ENCODE results near the gene SLC10A7.
"Not testable (repeated sequence)": the region's sequence is repeated elsewhere in the genome, so short reads cannot be mapped to it uniquely, and the experiment has no call there.

SLC10A7 gene

DNA sequence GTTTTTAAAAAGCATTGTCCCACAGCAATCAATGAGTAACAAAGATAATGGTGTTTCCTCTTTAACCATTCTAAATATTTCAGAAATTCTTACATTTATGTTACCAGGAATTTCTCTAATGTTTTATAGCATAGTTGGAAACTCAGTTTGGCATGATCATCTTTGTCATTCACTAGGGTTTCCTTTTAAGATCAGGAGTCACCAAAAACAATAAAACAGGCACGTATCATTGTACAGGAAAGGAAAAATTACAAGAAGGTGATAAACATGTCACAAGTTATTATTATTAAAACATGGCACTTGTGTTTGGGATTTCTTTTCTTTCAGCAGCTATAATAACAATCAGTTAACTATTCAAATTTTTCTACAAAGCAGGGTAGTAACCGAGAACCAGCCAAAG, 84.0 kb downstream of the SLC10A7 start:
- no peak for DNase-seq

DNA sequence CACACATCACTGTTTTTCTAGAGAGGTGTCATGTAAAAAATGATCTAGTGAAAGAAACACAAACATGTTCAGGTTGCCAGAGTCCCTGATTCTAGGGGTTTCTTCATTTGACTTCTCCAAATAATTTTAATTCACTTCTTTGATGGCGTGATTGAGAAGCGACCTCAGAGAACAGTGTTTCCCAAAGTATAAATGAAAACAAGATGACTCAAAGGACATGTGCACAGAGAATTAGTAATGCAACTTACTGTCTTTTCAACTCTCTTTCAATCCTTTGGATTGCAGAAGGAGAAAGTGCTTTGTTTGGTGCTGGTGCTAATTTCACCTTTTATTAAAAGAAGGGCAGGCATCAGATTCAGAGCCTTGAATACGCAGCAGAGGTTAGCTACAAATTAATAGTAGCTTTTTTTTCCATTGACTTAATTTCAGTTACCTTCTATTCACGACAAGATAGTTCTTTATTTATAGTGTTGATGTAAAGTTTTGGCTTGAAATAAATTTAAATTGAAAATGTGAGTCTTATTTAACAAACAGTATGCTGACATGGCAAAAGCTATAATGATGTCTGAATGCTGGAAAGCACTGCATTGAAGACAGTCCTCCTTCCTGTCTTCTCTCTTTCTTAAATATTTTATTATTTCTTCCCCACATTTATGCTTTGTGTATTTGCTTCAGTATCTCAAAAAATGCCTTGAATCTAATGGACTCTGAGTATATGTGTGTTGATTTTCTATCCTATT, 85.1 kb downstream of the SLC10A7 start:
- DNase-seq = no peak

DNA sequence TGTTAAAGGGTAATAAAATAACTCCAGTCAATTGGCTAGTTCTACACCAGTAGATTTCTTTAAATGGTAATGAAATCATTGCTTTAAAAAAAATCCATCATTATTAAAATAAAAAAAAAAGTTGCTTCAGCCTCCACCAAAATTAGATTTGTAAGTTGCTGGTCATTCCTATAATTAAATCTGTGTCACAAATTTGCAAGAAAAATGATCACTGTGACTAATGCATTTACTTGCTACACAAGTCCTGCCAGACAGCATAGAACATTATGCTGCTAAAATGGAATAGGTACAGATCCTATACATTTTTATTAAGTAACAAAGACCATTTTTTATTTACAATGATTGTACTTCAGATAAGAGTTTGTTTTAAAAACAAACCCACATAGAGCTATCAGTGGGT, 85.8 kb downstream of the SLC10A7 start:
- DNase-seq = no peak

DNA sequence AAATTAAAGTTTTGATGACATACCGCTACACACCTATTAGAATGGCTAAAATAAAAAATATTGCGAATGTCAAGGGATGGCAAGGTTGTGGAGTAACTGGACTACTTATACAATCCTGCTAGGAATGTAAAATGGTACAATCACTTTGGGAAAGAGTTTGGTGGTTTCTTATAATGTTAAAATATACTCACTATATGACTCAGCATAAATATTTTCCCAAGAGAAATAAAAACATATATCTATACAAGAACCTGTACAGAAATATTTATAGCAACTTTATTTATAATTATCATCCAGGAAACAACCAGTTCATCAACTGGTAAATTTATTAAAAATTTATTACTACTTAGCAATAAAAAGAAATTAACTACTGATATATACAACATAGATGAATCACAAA, 89.7 kb downstream of the SLC10A7 start:
- no peak for DNase-seq

DNA sequence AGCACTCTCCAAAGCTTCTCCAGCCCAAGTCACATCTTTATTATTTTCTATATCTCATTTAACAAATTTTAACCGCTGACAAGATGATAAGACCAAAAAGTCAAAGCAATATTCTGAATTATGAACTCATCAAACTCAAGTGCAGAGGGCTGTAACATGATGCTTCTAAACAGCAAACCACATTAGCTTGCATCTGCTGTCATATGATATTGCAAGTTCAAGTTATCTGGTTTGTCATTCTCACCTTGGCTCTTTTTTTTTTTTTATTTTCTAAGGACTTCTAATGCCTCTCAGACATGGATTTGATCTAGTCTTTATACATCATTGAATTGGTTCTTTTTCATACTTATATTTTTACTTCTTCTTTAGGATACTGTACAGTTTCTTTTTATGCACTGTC, 93.4 kb downstream of the SLC10A7 start:
- no peak for DNase-seq

DNA sequence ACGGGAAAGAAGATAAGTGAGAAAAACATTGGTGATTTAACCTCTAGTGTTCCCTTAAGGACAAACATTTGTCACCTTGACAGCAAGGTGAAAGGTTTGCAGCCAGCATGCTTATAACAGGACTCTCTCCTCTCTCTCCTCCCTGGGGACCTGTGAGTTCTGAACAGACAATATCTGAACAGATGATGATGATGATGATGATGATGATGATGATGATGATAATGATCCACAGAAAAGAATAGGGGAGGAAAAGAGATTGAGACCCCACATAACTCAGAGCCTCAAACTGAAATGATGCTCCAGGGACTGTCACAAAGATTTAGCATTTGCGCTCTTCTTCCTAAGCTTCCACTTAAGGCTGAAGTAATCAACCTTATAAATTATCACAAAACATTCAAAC, 103.9 kb downstream of the SLC10A7 start:
- no peak for DNase-seq

DNA sequence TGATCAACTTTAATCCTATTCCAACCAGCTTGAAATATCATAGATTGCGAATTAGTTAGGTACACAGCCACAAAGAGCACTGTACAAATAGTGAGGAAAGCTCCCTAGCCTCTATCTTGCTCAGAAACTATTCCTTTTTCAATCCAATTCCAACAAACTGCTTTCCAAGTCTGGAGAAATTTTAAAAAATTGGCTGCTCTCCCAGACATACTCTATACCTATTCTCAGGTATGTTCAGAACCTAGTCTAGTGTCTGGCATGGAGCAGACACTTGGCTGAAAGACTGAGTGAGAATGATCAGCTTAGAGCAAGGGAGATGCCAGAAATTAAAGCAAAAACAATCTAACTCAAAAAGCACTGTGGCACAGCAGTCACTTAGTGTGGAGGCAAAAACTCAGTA, 105.9 kb downstream of the SLC10A7 start:
- no peak for DNase-seq

DNA sequence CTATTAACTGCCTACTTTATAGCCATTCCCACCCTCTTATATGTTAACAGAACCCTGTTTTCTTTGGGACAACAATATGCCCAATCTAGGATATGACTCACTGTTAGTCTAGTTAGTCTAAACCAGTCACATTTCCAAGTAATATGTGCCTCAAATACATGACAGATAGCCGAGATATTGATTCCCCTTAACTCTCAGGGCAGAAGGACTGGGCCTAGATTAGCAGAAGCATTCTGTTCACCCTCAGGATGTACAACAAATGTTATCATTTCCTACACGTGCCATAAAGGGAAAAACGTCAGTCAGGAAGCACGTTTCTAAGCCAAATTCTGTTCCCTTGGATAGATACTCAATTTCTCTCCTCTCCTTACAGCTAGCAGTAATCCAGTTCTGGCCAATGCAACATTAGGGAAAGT, 114.1 kb downstream of the SLC10A7 start:
- no peak for DNase-seq

DNA sequence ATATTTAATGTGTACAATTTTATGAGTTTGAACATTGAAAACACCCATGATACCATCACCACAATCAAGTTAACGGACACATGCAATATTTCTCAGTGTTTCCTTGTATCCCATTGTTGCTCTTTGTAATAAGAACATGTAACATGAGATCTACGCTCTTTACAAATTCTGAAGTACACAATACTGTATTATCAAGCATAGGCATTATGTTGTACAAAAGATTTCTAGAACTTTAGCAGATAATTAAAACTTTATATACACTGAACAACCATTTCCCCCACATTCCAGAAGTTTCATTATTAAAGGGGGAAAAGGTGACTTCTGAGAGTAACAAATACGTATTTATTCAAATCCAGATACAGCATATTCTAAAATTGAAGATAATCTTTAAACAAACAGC, 114.5 kb downstream of the SLC10A7 start:
- no peak for DNase-seq

DNA sequence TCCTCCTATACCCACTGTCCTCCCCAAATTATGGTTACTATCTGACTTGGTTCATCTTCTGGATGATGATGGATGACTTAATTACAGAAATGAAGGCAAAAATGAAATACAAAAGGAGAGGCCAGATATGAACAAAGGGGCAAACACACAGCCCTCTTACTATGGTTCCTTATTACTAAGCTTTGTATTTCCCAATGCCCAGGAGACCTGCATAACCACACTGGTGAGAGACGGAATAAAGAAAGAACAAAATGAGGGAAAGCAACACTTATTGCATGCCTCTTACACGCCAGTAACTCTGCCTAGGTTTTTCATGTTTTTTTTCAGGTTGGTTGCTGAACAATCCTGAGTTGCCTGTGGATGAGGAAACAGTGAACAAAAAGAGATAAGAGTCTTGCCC, 120.5 kb downstream of the SLC10A7 start:
- DNase-seq = no peak

DNA sequence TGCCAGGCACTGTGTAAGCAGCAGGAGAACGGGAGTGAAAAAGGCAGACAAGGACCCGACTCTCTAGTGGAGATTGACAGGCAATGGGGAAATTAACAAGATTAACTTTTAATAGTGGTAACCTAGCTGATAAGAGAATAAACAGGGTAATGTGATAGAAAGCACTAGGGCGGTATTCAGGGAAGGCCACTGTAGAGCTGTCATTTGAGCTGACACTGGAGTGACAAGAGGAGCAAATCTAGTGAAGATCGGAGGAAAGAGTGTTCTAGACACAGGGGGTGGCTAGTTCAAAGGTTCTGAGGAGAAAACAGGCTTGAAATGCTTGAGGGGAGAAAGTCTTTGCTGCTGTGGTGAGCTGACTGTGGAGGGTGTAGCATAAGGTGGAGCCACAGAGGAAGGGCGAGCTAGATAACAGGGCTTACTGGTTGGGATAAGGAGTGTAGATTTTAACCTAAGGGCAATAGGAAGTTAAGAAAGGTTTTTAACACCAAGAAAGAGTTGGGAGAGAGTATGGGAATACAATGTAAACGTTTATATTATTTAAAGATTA, 122.8 kb downstream of the SLC10A7 start:
- no peak for DNase-seq

DNA sequence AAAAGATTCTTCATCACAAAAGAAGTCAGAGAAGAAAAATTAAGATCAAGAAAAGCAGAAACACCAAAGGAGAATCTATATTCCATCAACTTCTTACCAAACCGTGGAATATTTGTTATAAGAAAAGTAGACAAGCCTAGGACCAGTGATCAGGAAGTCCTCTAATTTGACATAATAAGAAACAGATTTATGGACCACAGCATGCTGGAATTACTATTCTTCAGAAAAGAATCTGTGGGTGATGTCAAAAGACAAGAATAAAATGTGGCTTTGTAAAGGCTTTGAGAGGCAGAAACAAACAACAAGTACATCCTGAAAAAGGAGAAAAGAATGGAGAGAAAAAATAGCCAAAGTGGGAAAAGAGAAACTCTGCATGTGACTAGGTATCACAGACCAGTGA, 123.3 kb downstream of the SLC10A7 start:
- DNase-seq = no peak

DNA sequence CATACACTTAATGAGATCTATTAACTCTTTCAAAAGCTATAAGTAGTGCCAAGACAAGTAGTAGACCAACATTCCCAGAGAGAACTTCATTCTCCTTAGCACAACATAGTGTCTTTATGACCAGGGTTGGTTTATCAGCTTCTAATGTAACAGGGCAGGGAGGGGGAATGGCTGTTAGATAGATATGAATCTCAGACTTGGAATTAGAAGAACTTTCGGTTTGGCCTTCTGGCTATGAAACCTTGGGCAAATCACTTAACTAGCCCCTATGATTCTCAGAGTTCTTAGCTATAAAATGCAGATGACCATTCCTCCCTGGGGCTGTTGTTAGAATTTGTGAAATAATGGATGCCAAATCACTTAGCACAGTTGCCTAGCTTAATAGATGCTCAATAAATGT, 132.2 kb downstream of the SLC10A7 start:
- DNase-seq = no peak

DNA sequence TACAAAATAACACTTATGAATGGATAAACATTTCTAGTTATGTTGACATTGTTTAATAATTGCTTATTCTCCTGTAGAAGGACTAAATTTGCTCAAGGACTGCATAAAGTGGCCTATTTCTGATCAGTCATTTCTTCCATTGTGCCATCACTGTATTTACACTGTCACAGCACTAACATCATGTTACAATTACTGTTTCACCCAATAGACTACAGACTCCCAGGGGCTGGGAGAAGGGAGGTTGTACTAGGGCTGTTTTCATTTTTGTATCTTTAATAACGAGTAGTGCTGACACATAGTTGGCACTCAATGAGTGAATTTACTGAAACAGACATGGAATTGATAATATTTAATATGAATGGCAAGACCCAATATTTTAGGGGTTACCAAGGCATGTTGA, 139.5 kb downstream of the SLC10A7 start:
- no peak for DNase-seq

DNA sequence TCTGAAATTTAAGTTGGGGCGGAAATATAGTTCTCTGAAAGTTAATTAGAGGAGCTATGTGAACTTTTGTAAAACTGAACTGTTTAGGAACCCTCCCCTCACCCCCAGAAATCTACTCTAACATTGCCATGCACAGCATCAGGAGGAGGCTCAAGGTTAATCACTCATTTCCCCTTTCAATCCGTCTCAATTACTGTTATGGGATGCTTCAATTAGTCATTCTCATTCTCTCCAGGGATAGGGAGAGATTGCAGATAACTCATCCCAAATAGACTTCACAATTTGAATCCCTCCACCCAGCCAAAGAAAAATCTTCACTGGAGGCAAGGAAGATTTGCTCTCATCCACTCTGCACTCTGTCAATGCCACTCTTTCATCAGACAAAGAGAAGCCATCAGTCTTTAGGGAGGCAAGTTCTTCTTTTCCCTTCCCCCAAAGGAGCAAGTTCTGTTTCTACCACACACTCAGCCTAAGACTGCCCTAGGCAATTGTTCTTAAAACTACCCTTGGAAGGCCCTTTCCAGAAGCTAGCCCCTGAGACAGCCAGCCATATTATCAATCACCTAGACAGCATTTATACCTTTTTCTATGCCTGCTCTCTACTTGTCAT, 140.4 kb downstream of the SLC10A7 start:
- no peak for DNase-seq

DNA sequence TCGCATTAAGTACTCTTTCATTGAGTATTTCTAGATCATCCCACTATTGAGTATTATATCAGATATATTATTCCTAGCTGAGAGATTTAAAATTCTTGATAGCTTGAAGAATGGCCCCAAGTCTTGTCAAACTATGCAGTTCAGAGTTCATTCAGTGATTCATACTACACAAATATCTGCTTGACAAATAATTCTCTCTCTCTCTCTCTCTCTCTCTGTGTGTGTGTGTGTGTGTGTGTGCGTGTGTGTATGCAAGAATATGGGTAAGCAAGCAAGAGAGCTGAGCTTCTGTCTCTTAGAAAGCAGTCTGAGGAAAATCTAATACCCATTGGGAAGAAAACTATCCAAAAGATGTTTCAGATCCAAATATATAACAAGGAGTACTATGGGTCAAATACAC, 142.0 kb downstream of the SLC10A7 start:
- DNase-seq = no peak

DNA sequence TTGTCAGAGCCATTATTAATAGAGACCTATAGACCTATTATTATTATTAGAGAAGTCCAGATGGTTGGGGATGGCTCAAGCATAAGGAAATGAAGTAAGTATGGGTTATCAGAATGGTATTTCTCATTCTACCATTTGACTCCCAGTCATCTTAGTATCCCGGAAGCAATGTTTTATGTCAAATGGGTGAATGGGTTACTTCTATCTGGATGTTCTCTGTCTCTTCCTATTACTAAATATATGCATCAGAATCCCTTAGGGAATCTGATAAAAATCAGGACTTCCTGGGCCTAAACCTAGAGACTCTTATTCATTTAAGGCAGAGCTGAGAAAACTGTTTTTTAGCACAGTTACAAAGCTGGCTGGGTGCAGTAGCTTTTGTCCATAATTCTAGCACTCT, 149.9 kb downstream of the SLC10A7 start:
- DNase-seq = no peak

DNA sequence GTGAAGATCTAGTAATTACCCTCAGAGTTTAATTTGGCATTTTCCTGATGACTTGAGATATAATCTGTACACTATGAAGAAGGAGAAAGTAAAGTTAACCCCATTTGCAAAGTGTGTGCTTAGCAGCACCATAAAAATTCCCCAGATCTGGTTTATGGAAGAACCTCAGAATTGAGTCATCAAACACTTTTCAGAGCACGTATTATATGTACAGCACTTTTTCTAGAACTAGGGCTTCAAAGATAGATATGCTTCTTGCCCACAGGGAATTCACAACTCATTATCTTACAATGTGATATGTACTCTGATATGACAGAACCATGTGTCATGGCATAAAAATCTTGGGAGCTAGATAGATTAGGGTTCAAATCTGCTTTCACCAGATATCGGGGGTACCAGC, 150.9 kb downstream of the SLC10A7 start:
- DNase-seq = no peak

DNA sequence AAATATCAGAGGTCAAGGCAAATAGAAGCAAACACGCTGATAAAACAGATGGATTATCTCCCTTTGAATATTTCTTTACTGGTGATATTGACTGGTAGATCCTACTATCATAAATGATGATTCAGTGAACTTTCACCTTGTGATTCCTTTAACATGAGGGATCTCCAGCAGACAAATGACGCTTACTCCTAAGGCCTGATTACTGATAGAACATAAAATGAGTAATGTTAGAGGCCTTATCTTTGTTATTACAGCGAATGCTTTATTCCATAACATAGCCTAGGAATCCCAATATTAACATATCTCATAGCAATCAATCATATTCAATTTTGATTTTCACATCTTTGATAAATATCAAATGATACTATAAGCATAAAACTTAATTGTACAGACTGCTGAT, 152.3 kb downstream of the SLC10A7 start:
- DNase-seq = no peak

DNA sequence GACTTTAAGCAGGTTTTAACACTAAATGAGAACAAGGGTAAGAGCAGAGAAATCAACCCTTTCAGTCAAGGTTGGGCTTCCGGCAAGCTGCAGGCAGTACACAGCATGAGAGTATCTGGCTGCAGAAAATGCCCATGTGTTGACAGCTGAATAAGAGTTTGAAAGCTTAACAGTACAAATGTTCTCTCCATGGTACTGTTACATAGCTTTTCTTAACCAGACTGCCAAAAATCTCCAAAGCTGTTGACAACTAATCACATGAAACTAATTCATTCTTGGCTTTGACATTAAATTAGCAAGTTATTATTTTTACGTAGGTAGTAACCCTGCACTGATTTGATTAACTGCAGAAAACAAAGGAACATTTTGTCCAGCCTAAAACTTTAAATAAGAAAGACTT, 153.5 kb downstream of the SLC10A7 start:
- DNase-seq = no peak

DNA sequence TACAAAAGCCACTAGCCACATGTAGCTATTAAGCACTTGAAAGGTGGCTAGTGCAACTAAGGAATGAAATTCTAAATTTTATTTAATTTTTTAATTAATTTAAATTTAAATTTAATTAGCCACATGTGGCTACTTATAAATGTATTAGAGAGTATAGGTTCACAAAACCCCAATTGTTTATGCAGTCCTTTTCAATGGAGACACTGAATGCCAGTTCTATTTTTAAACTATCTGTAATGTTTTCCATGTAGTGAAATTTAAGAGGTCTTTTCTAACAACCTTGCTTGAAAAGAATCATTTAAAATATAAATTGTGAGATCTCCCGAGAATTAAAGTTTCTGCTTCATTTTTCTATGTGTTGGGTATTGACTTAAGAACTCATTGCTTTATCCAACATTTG, 154.4 kb downstream of the SLC10A7 start:
- no peak for DNase-seq

DNA sequence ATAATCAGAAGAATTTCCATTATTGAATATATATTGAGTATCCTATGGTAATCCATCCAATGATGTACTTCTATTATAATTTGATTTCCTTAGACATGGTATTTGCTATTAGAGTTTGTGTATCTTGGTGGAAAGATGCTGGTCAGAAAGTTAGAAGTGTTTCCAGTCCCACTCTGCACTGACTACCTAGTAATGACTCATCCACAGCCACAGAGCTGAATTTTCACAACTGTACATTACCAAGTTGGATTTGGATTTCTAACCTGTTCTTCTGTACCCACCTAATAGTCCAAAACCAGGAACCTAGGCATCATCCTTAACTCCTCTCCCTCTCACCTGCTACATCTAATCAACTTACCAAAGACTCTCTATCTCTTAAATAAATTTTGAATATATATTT, 162.0 kb downstream of the SLC10A7 start:
- DNase-seq = no peak

DNA sequence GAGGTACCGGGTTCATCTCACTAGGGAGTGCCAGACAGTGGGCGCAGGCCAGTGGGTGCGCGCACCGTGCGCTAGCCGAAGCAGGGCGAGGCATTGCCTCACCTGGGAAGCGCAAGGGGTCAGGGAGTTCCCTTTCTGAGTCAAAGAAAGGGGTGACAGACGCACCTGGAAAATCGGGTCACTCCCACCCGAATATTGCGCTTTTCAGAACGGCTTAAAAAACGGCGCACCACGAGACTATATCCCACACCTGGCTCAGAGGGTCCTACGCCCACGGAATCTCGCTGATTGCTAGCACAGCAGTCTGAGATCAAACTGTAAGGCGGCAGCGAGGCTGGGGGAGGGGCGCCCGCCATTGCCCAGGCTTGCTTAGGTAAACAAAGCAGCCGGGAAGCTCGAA, 171.6 kb downstream of the SLC10A7 start:
- not testable (repeated sequence) for DNase-seq

DNA sequence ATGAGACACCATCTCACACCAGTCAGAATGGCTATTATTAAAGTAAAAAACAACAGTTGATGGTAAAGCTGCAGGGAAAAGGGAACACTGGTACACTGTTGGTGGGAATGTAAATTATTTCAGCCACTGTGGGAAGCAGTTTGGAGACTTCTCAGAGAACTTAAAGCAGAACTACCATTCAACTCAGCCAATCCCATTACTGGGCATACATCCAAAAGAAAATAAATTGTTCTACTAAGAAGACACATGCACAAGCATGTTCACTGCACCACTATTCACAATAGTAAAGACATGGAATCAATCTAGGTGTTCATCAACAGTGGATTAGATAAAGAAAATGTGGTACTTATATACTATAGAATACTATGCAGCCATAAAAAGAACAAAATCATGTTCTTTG, 172.4 kb downstream of the SLC10A7 start:
- DNase-seq = no peak

DNA sequence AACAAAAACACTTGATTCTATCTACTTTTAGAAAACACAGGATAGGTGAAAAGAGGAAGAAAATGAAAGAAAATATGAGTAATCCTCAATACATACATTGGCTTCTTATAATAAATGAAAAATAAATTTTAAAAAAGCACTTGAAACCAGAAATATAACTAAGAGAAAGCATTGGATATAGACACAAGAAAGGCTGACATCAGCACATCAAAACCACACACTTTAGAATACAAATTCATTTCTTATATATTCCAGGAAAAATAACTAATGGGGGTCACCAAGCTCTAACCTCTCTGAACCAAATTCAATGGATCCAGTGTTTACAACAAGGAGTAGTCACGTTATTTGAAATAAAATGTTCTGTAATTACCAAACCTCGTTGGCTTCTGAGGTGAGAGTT, 173.9 kb downstream of the SLC10A7 start:
- DNase-seq = no peak

All from effector CD4-positive, alpha-beta T cell (primary cell).